ENCODE results near the gene ABRAXAS1. TPM values are rescaled to one million over a fixed set of nuclear protein-coding genes. Genes with fewer than 3 reads are reported as not detected.

The ABRAXAS1 gene
- total and polyA plus RNA-seq, 2 of the 13 experiments (the other 11 are each of a cell fraction or from before 2014, with no cell fraction given): 14.1 to 14.7 TPM

DNA sequence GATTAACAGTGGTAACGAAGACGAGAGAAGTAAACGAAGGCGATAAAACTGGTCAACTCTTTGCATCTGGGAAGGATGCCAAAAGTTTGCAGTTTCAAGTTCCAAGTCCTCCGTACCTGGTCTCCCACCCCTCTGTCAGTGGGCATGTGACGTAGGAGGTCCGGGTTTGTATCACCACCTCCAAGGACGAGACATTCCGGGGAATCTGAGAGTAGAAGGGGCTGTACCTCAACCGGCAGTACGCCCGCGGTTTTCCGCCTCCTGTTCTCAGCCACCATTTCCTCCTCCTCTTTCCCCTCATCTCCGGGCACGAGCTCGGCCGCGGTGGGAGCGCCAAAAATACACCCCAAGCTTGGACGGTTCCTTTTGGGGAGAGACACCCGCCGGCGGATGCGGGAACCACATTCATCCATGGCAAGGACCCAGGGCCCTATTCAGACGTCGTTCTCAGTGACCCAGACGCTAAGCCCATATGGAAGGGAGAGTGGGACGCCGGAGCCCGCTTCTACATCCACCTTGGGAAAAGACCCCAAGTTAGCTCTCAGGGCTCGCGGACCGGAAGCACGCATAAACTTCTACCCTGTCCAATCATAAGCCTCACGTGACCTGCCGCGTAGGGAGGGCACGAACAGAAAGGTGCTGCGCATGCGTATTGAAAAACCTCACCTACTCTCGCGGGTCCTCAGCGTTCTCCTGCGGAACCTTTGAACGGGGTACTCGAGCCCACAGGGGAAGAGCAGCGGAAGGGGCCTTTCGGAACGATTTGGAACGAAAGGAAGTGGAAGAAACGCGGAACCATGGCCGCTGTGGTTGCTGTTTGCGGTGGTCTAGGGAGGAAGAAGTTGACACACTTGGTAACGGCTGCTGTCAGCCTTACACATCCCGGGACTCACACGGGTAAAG, 29.4 kb downstream of the ABRAXAS1 start, which contains the start of the genes HELQ and MRPS18C (continued):
- TF ChIP-seq, protein P1, sequence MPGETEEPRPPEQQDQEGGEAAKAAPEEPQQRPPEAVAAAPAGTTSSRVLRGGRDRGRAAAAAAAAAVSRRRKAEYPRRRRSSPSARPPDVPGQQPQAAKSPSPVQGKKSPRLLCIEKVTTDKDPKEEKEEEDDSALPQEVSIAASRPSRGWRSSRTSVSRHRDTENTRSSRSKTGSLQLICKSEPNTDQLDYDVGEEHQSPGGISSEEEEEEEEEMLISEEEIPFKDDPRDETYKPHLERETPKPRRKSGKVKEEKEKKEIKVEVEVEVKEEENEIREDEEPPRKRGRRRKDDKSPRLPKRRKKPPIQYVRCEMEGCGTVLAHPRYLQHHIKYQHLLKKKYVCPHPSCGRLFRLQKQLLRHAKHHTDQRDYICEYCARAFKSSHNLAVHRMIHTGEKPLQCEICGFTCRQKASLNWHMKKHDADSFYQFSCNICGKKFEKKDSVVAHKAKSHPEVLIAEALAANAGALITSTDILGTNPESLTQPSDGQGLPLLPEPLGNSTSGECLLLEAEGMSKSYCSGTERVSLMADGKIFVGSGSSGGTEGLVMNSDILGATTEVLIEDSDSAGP (CRISPR knock-in tag; IDR thresholded peaks at IDR 0.05; ENCODE audit: borderline replicate concordance): peak; percentile 92
- TF ChIP-seq MED8 (CRISPR knock-in tag; IDR thresholded peaks at IDR 0.05; ENCODE audit: insufficient replicate concordance): peak; percentile 50
- TF ChIP-seq, protein P2, sequence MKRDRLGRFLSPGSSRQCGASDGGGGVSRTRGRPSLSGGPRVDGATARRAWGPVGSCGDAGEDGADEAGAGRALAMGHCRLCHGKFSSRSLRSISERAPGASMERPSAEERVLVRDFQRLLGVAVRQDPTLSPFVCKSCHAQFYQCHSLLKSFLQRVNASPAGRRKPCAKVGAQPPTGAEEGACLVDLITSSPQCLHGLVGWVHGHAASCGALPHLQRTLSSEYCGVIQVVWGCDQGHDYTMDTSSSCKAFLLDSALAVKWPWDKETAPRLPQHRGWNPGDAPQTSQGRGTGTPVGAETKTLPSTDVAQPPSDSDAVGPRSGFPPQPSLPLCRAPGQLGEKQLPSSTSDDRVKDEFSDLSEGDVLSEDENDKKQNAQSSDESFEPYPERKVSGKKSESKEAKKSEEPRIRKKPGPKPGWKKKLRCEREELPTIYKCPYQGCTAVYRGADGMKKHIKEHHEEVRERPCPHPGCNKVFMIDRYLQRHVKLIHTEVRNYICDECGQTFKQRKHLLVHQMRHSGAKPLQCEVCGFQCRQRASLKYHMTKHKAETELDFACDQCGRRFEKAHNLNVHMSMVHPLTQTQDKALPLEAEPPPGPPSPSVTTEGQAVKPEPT (CRISPR knock-in tag; IDR thresholded peaks at IDR 0.05; ENCODE audit: low read depth): no peak
- peak; percentile 98 for TF ChIP-seq HOXA3 (CRISPR knock-in tag; IDR thresholded peaks at IDR 0.05)
- TF ChIP-seq, protein P3, sequence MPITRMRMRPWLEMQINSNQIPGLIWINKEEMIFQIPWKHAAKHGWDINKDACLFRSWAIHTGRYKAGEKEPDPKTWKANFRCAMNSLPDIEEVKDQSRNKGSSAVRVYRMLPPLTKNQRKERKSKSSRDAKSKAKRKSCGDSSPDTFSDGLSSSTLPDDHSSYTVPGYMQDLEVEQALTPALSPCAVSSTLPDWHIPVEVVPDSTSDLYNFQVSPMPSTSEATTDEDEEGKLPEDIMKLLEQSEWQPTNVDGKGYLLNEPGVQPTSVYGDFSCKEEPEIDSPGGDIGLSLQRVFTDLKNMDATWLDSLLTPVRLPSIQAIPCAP (CRISPR knock-in tag; IDR thresholded peaks at IDR 0.05; ENCODE audit: low read depth): no peak
- TF ChIP-seq, protein P4, sequence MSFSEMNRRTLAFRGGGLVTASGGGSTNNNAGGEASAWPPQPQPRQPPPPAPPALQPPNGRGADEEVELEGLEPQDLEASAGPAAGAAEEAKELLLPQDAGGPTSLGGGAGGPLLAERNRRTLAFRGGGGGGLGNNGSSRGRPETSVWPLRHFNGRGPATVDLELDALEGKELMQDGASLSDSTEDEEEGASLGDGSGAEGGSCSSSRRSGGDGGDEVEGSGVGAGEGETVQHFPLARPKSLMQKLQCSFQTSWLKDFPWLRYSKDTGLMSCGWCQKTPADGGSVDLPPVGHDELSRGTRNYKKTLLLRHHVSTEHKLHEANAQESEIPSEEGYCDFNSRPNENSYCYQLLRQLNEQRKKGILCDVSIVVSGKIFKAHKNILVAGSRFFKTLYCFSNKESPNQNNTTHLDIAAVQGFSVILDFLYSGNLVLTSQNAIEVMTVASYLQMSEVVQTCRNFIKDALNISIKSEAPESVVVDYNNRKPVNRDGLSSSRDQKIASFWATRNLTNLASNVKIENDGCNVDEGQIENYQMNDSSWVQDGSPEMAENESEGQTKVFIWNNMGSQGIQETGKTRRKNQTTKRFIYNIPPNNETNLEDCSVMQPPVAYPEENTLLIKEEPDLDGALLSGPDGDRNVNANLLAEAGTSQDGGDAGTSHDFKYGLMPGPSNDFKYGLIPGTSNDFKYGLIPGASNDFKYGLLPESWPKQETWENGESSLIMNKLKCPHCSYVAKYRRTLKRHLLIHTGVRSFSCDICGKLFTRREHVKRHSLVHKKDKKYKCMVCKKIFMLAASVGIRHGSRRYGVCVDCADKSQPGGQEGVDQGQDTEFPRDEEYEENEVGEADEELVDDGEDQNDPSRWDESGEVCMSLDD (CRISPR knock-in tag; IDR thresholded peaks at IDR 0.05; ENCODE audit: borderline replicate concordance): no peak
- TF ChIP-seq REL (CRISPR knock-in tag; conservative IDR thresholded peaks at IDR 0.05): no peak
- no peak for TF ChIP-seq ZNF251 (CRISPR knock-in tag; IDR thresholded peaks at IDR 0.05)
- TF ChIP-seq, protein P5, sequence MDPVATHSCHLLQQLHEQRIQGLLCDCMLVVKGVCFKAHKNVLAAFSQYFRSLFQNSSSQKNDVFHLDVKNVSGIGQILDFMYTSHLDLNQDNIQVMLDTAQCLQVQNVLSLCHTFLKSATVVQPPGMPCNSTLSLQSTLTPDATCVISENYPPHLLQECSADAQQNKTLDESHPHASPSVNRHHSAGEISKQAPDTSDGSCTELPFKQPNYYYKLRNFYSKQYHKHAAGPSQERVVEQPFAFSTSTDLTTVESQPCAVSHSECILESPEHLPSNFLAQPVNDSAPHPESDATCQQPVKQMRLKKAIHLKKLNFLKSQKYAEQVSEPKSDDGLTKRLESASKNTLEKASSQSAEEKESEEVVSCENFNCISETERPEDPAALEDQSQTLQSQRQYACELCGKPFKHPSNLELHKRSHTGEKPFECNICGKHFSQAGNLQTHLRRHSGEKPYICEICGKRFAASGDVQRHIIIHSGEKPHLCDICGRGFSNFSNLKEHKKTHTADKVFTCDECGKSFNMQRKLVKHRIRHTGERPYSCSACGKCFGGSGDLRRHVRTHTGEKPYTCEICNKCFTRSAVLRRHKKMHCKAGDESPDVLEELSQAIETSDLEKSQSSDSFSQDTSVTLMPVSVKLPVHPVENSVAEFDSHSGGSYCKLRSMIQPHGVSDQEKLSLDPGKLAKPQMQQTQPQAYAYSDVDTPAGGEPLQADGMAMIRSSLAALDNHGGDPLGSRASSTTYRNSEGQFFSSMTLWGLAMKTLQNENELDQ (CRISPR knock-in tag; IDR thresholded peaks at IDR 0.05; ENCODE audit: borderline replicate concordance): peak; percentile 83; the same call in 1 of the 2 replicates
- TF ChIP-seq, protein P6, sequence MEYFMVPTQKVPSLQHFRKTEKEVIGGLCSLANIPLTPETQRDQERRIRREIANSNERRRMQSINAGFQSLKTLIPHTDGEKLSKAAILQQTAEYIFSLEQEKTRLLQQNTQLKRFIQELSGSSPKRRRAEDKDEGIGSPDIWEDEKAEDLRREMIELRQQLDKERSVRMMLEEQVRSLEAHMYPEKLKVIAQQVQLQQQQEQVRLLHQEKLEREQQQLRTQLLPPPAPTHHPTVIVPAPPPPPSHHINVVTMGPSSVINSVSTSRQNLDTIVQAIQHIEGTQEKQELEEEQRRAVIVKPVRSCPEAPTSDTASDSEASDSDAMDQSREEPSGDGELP (IDR thresholded peaks at IDR 0.05; ENCODE audit: borderline replicate concordance, low read depth): peak; percentile 46; the same call in 1 of the 2 replicates

All from HepG2 (cell line).